Liver (tissue), 9 donors: Measurements from ENCODE around the gene IFRD2. TPM values are rescaled to one million over a fixed set of nuclear protein-coding genes. Genes with fewer than 3 reads are reported as not detected.

Experiments
- DNase-seq: peaks from one replicate; pipeline ENCODE4 v3.0.0-alpha.2; 2017; ENCODE audit warnings: low spot score
- H3K27ac ChIP-seq, 2 donors: one replicate each; pipeline ENCODE4 v1.7.0; 2013; ENCODE audit warnings: inconsistent platforms in 2 of 2, low read length in 2 of 2, control low read depth in 1 of 2, low read depth in 1 of 2, mild to moderate bottlenecking in 1 of 2
- H3K27me3 ChIP-seq, 4 donors: one replicate each; pipeline versions ENCODE4 v1.6.1 to v1.7.0; 2013; ENCODE audit warnings: low read length in 3 of 4, inconsistent platforms in 1 of 4, mild to moderate bottlenecking in 1 of 4, moderate library complexity in 1 of 4; ENCODE audit not compliant: control insufficient read depth in 4 of 4, insufficient read depth in 4 of 4
- H3K36me3 ChIP-seq, 4 donors: one replicate each; pipeline versions ENCODE4 v1.6.1 to v1.7.0; 2013; ENCODE audit warnings: low read length in 3 of 4, mild to moderate bottlenecking in 3 of 4, low read depth in 1 of 4, moderate library complexity in 1 of 4; ENCODE audit not compliant: control insufficient read depth in 4 of 4, insufficient read depth in 3 of 4
- H3K4me1 ChIP-seq, 4 donors: one replicate each; pipeline versions ENCODE4 v1.6.1 to v1.7.0; 2013; ENCODE audit warnings: low read length in 3 of 4, mild to moderate bottlenecking in 3 of 4, moderate library complexity in 1 of 4; ENCODE audit not compliant: control insufficient read depth in 4 of 4, insufficient read depth in 4 of 4
- H3K4me3 ChIP-seq, 3 donors: one replicate each; pipeline versions ENCODE4 v1.6.1 to v1.7.0; 2013; ENCODE audit warnings: low read length in 3 of 3, control low read depth in 1 of 3, low read depth in 1 of 3, mild to moderate bottlenecking in 1 of 3
- H3K9ac ChIP-seq, 2 donors: one replicate each; pipeline ENCODE4 v1.7.0; 2013; ENCODE audit warnings: low read length in 2 of 2, mild to moderate bottlenecking in 2 of 2, moderate library complexity in 2 of 2, control low read depth in 1 of 2, low read depth in 1 of 2
- H3K9me3 ChIP-seq, 4 donors: one replicate each; pipeline versions ENCODE4 v1.6.1 to v1.7.0; 2013; ENCODE audit warnings: low read length in 3 of 4; ENCODE audit not compliant: control insufficient read depth in 4 of 4
- EGR1 ChIP-seq, 2 donors: IDR thresholded peaks; 2 replicates each; pipeline ENCODE4 v1.6.1; 2016 to 2018; ENCODE audit warnings: antibody characterized with exemption in 2 of 2, low read depth in 2 of 2
- FOXA1 ChIP-seq: IDR thresholded peaks from 2 replicates; pipeline ENCODE4 v1.6.1; 2016; ENCODE audit warnings: antibody characterized with exemption
- FOXA2 ChIP-seq: IDR thresholded peaks from 2 replicates; pipeline ENCODE4 v1.6.1; 2016; ENCODE audit warnings: antibody characterized with exemption
- GABPA ChIP-seq, 2 donors: IDR thresholded peaks in 1 of 2; conservative IDR thresholded peaks in 1 of 2; 2 replicates each; pipeline ENCODE4 v1.6.1; 2016; ENCODE audit warnings: antibody characterized with exemption in 2 of 2, mild to moderate bottlenecking in 1 of 2, moderate library complexity in 1 of 2
- HNF4A ChIP-seq, 2 donors: conservative IDR thresholded peaks; 2 replicates each; pipeline ENCODE4 v1.6.1; 2016; ENCODE audit warnings: antibody characterized with exemption in 2 of 2, mild to moderate bottlenecking in 2 of 2
- HNF4G ChIP-seq: IDR thresholded peaks from 2 replicates; pipeline ENCODE4 v1.6.1; 2016; ENCODE audit warnings: antibody characterized with exemption
- JUND ChIP-seq, 2 donors: IDR thresholded peaks; 2 replicates each; pipeline ENCODE4 v1.6.1; 2016; ENCODE audit warnings: antibody characterized with exemption in 2 of 2
- NR2F2 ChIP-seq: IDR thresholded peaks from 2 replicates; pipeline ENCODE4 v1.6.1; 2016; ENCODE audit warnings: antibody characterized with exemption
- RAD21 ChIP-seq, 2 donors: IDR thresholded peaks; 2 replicates each; pipeline ENCODE4 v1.6.1; 2016; ENCODE audit warnings: antibody characterized with exemption in 2 of 2, mild to moderate bottlenecking in 2 of 2
- RXRA ChIP-seq, 2 donors: IDR thresholded peaks; 2 replicates each; pipeline ENCODE4 v1.6.1; 2017 to 2018; ENCODE audit warnings: antibody characterized with exemption in 2 of 2, mild to moderate bottlenecking in 1 of 2
- SP1 ChIP-seq: IDR thresholded peaks from 2 replicates; pipeline ENCODE4 v1.6.1; 2018; ENCODE audit warnings: antibody characterized with exemption, mild to moderate bottlenecking
- TAF1 ChIP-seq: conservative IDR thresholded peaks from 2 replicates; pipeline ENCODE4 v1.6.1; 2016; ENCODE audit warnings: antibody characterized with exemption, mild to moderate bottlenecking
- YY1 ChIP-seq: IDR thresholded peaks from 2 replicates; pipeline ENCODE4 v1.6.1; 2016; ENCODE audit warnings: antibody characterized with exemption, mild to moderate bottlenecking
- WGBS: extraction: QIAGEN DNeasy Blood & Tissue Kit; methylation state at CpG from one replicate; pipeline ENCODE4 v1.1.7; 2013; 5-methylcytosine and 5-hydroxymethylcytosine counted together
- polyA plus RNA-seq, 2 donors: library from polyadenylated mRNA; stranded (reverse) in 1 of 2; unstranded in 1 of 2; fragments of 200-250 nt in 1 of 2; fragments of >200 nt in 1 of 2; fragmentation: Nextera tagmentation in 1 of 2; extraction: Ambion mirVana in 1 of 2; gene quantifications; one replicate each; pipeline versions ENCODE4 v1.2.1 to v1.2.3, GENCODE V29; 2013 to 2015
- total RNA-seq, 2 donors: library from RNA; depleted of rRNA; stranded (reverse); fragments of >200 nt; gene quantifications; one replicate each; pipeline ENCODE4 v1.2.3, GENCODE V29; 2014
- TF ChIP-seq, protein P1 (sequence below): IDR thresholded peaks from 2 replicates; pipeline ENCODE4 v1.6.1; 2016; ENCODE audit warnings: antibody characterized with exemption
- TF ChIP-seq, protein P2 (sequence below): IDR thresholded peaks from 2 replicates; pipeline ENCODE4 v1.6.1; 2016; ENCODE audit warnings: antibody characterized with exemption
- TF ChIP-seq, protein P3 (sequence below): fragments of 150-350 bp; IDR thresholded peaks from 2 replicates; pipeline ENCODE4 v1.5.1; 2017; ENCODE audit warnings: improper control_type of control experiment, low read depth, low read length; ENCODE audit not compliant: missing input control
- TF ChIP-seq, protein P4 (sequence below): IDR thresholded peaks from 2 replicates; pipeline ENCODE4 v1.6.1; 2016; ENCODE audit warnings: antibody characterized with exemption, mild to moderate bottlenecking
- TF ChIP-seq, protein P5 (sequence below): IDR thresholded peaks from 2 replicates; pipeline ENCODE4 v1.6.1; 2016; ENCODE audit warnings: antibody characterized with exemption
- donor health status: healthy.
- donor health status: healthy.
- donor health status: healthy.
- donor health status: healthy.
- donor health status: healthy.

IFRD2 gene
- total and polyA plus RNA-seq, 4 donors: 55.7 to 91.2 (median 63.2) TPM

DNA sequence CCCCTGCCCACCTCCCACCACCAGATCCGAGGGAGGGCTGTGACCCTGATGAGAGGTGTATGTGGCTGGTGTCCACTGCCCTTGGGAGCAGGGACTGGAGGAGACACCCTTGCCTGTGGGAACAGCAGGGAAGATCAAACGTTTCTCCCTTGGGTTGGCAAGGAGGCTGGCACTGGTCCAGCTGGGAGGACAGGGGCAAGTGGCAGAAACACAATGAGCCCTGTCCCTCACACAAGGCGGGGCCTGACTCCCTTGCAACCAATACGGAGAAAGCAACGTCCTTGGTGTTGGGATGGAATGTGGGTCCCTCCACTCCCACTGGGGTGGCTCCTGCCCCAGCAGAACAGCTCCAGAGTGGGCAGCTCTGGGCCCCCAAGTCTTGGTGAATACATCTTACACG, 25.1 kb upstream of the IFRD2 start:
- no peak for TF ChIP-seq EGR1 (IDR thresholded peaks at IDR 0.05; ENCODE audit: low read depth in 2 of 2)
- TF ChIP-seq, protein P1, sequence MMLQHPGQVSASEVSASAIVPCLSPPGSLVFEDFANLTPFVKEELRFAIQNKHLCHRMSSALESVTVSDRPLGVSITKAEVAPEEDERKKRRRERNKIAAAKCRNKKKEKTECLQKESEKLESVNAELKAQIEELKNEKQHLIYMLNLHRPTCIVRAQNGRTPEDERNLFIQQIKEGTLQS: no peak
- TF ChIP-seq RAD21 (IDR thresholded peaks at IDR 0.05): no peak
- TF ChIP-seq RXRA (IDR thresholded peaks at IDR 0.05): no peak
- TF ChIP-seq TAF1: no peak
- TF ChIP-seq JUND (IDR thresholded peaks at IDR 0.05): no peak
- no peak for TF ChIP-seq SP1
- TF ChIP-seq HNF4A (conservative IDR thresholded peaks at IDR 0.05): no peak
- TF ChIP-seq, protein P2, sequence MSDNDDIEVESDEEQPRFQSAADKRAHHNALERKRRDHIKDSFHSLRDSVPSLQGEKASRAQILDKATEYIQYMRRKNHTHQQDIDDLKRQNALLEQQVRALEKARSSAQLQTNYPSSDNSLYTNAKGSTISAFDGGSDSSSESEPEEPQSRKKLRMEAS: no peak
- TF ChIP-seq, protein P3, sequence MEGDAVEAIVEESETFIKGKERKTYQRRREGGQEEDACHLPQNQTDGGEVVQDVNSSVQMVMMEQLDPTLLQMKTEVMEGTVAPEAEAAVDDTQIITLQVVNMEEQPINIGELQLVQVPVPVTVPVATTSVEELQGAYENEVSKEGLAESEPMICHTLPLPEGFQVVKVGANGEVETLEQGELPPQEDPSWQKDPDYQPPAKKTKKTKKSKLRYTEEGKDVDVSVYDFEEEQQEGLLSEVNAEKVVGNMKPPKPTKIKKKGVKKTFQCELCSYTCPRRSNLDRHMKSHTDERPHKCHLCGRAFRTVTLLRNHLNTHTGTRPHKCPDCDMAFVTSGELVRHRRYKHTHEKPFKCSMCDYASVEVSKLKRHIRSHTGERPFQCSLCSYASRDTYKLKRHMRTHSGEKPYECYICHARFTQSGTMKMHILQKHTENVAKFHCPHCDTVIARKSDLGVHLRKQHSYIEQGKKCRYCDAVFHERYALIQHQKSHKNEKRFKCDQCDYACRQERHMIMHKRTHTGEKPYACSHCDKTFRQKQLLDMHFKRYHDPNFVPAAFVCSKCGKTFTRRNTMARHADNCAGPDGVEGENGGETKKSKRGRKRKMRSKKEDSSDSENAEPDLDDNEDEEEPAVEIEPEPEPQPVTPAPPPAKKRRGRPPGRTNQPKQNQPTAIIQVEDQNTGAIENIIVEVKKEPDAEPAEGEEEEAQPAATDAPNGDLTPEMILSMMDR: no peak
- TF ChIP-seq, protein P4, sequence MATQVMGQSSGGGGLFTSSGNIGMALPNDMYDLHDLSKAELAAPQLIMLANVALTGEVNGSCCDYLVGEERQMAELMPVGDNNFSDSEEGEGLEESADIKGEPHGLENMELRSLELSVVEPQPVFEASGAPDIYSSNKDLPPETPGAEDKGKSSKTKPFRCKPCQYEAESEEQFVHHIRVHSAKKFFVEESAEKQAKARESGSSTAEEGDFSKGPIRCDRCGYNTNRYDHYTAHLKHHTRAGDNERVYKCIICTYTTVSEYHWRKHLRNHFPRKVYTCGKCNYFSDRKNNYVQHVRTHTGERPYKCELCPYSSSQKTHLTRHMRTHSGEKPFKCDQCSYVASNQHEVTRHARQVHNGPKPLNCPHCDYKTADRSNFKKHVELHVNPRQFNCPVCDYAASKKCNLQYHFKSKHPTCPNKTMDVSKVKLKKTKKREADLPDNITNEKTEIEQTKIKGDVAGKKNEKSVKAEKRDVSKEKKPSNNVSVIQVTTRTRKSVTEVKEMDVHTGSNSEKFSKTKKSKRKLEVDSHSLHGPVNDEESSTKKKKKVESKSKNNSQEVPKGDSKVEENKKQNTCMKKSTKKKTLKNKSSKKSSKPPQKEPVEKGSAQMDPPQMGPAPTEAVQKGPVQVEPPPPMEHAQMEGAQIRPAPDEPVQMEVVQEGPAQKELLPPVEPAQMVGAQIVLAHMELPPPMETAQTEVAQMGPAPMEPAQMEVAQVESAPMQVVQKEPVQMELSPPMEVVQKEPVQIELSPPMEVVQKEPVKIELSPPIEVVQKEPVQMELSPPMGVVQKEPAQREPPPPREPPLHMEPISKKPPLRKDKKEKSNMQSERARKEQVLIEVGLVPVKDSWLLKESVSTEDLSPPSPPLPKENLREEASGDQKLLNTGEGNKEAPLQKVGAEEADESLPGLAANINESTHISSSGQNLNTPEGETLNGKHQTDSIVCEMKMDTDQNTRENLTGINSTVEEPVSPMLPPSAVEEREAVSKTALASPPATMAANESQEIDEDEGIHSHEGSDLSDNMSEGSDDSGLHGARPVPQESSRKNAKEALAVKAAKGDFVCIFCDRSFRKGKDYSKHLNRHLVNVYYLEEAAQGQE: no peak
- no peak for TF ChIP-seq YY1
- TF ChIP-seq FOXA2: no peak
- no peak for TF ChIP-seq HNF4G
- no peak for TF ChIP-seq NR2F2
- TF ChIP-seq GABPA (IDR thresholded peaks at IDR 0.05 in 1 of 2, conservative IDR thresholded peaks at IDR 0.05 in 1 of 2): no peak
- TF ChIP-seq FOXA1: no peak
- Histone ChIP-seq H3K4me3 (no peak overlapping the region), H3K9me3 (no peaks in the 10 kb centered on the region), H3K4me1 (peaks cover 15 to 36% (median 32%) of the 10 kb centered on the region in 4 donors), H3K36me3 (peaks cover 0 to 10% (median 2%) of the 10 kb centered on the region in 4 donors), H3K27me3 (no peaks in the 10 kb centered on the region), H3K9ac (no peak overlapping the region), H3K27ac (no peak overlapping the region)
- WGBS: 59% methylated on average over 6 of the region's 6 CpGs
- no peak for DNase-seq

DNA sequence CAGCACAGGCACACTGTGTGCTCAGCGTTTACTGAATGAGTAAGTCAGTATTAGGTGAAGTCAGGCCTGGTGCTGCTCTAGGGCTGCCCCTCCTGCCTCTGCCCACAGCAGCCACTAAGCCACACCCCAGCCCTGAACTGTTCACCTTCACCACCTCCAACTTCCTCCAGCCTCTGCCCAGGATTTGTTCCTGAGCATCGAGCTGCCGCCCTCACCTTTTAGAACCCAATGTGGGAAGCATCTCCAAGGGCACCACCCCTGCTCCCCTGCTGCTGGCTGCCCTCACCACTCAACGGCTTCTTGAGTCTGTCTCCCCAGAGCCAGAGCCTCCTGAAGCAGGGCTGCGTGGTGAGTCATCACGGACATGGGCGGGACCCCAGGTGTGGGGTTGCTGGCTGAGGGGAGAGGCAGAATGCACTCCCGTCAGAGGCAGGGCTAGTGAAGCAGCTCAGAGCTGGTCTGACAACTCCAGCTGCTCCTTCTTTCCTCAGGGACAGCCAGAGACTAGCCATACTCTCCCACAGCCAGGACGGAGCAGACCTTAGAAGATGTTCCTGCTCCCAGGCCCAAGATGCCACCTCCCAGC, 24.5 kb upstream of the IFRD2 start:
- no peak for DNase-seq
- TF ChIP-seq, protein P5, sequence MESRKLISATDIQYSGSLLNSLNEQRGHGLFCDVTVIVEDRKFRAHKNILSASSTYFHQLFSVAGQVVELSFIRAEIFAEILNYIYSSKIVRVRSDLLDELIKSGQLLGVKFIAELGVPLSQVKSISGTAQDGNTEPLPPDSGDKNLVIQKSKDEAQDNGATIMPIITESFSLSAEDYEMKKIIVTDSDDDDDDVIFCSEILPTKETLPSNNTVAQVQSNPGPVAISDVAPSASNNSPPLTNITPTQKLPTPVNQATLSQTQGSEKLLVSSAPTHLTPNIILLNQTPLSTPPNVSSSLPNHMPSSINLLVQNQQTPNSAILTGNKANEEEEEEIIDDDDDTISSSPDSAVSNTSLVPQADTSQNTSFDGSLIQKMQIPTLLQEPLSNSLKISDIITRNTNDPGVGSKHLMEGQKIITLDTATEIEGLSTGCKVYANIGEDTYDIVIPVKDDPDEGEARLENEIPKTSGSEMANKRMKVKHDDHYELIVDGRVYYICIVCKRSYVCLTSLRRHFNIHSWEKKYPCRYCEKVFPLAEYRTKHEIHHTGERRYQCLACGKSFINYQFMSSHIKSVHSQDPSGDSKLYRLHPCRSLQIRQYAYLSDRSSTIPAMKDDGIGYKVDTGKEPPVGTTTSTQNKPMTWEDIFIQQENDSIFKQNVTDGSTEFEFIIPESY: no peak
- TF ChIP-seq FOXA1 (no peak), RAD21 (IDR thresholded peaks at IDR 0.05) (no peak), GABPA (IDR thresholded peaks at IDR 0.05 in 1 of 2, conservative IDR thresholded peaks at IDR 0.05 in 1 of 2) (no peak), HNF4A (conservative IDR thresholded peaks at IDR 0.05) (no peak), HNF4G (no peak), RXRA (IDR thresholded peaks at IDR 0.05) (no peak), TAF1 (no peak), FOXA2 (no peak), YY1 (no peak)
- TF ChIP-seq, protein P3: no peak
- TF ChIP-seq, protein P2: no peak
- H3K27me3 ChIP-seq: no peaks in the 10 kb centered on the region
- H3K9ac ChIP-seq: no peak overlapping the region
- WGBS: 76% methylated on average over 9 of the region's 9 CpGs
- H3K4me3 ChIP-seq: no peak overlapping the region
- no peak overlapping the region for H3K27ac ChIP-seq
- H3K4me1 ChIP-seq: peaks cover 12 to 31% (median 27%) of the 10 kb centered on the region in 4 donors
- no peaks in the 10 kb centered on the region for H3K9me3 ChIP-seq
- H3K36me3 ChIP-seq: peaks cover 0 to 10% (median 2%) of the 10 kb centered on the region in 4 donors
